ENCODE results near the gene TEAD1. TPM values are rescaled to one million over a fixed set of nuclear protein-coding genes. Genes with fewer than 3 reads are reported as not detected.

Gene TEAD1
- total and polyA plus RNA-seq, 2 donors (not counting 1 experiment from before 2014, with no cell fraction given): 88.6 to 121 TPM

- no peaks in the 10 kb centered on the region for H3K36me3 ChIP-seq (ENCODE audit: control insufficient read depth, insufficient read depth, low read length)
- no peaks in the 10 kb centered on the region for H3K27me3 ChIP-seq (ENCODE audit: control insufficient read depth, insufficient read depth, low read length)
- peak; percentile 81 to 96 for DNase-seq (ENCODE audit: low read depth in 2 of 2)
- TF ChIP-seq EZH2 (IDR thresholded peaks at IDR 0.05; ENCODE audit: low read length, missing control alignments): no peak
- no peak for TF ChIP-seq CTCF (conservative IDR thresholded peaks at IDR 0.05 in 1 of 2, IDR thresholded peaks at IDR 0.05 in 1 of 2; ENCODE audit: low read depth in 1 of 2, low read length in 2 of 2)
- peaks cover 5% of the 10 kb centered on the region for H4K20me1 ChIP-seq (ENCODE audit: control insufficient read depth, extremely low read depth, insufficient read depth, low read length)
- H3K79me2 ChIP-seq (ENCODE audit: control insufficient read depth, insufficient read depth, low read length): peaks cover 90% of the 10 kb centered on the region
- peaks cover 63% of the 10 kb centered on the region for H3K4me1 ChIP-seq (ENCODE audit: control insufficient read depth, extremely low read depth, insufficient read depth, low read length)
- peak overlapping the region; percentile 87 for H3K27ac ChIP-seq (ENCODE audit: insufficient read depth, low read length)
- H3K9me3 ChIP-seq (ENCODE audit: control insufficient read depth, insufficient read depth, low read depth, low read length): no peaks in the 10 kb centered on the region
- H3K9ac ChIP-seq (ENCODE audit: insufficient read depth, low read length): peak overlapping the region; percentile 53
- no peak overlapping the region for H3K4me3 ChIP-seq (replicated peaks in 1 of 4; ENCODE audit: control extremely low read depth in 1 of 4, insufficient read depth in 1 of 4, low read depth in 3 of 4, low read length in 4 of 4)
- no peak overlapping the region for H2AFZ ChIP-seq (ENCODE audit: low read length)
- H3K4me2 ChIP-seq (ENCODE audit: extremely low read depth, insufficient read depth, low read length): peak overlapping the region; percentile 1
These were observed 139.4 kb downstream of the TEAD1 start for GRCh38 chr11:12813371-12814225.

- H3K9me3 ChIP-seq (ENCODE audit: control insufficient read depth, insufficient read depth, low read depth, low read length): no peaks in the 10 kb centered on the region
- peak overlapping the region in 3 of 4 experiments; percentile 22 to 35 (median 30) for H3K4me3 ChIP-seq (replicated peaks in 1 of 4; ENCODE audit: control extremely low read depth in 1 of 4, insufficient read depth in 1 of 4, low read depth in 3 of 4, low read length in 4 of 4)
- H3K27me3 ChIP-seq (ENCODE audit: control insufficient read depth, insufficient read depth, low read length): no peaks in the 10 kb centered on the region
- H4K20me1 ChIP-seq (ENCODE audit: control insufficient read depth, extremely low read depth, insufficient read depth, low read length): peaks cover 5% of the 10 kb centered on the region
- H3K4me1 ChIP-seq (ENCODE audit: control insufficient read depth, extremely low read depth, insufficient read depth, low read length): peaks cover 59% of the 10 kb centered on the region
- no peak overlapping the region for H2AFZ ChIP-seq (ENCODE audit: low read length)
- H3K4me2 ChIP-seq (ENCODE audit: extremely low read depth, insufficient read depth, low read length): peak overlapping the region; percentile 90
- peaks cover 87% of the 10 kb centered on the region for H3K79me2 ChIP-seq (ENCODE audit: control insufficient read depth, insufficient read depth, low read length)
- DNase-seq (ENCODE audit: low read depth in 2 of 2): no peak
- TF ChIP-seq EZH2 (IDR thresholded peaks at IDR 0.05; ENCODE audit: low read length, missing control alignments) (no peak), CTCF (conservative IDR thresholded peaks at IDR 0.05 in 1 of 2, IDR thresholded peaks at IDR 0.05 in 1 of 2; ENCODE audit: low read depth in 1 of 2, low read length in 2 of 2) (no peak)
- peak overlapping the region; percentile 87 for H3K27ac ChIP-seq (ENCODE audit: insufficient read depth, low read length)
- H3K36me3 ChIP-seq (ENCODE audit: control insufficient read depth, insufficient read depth, low read length): no peaks in the 10 kb centered on the region
- no peak overlapping the region for H3K9ac ChIP-seq (ENCODE audit: insufficient read depth, low read length)
These were observed 140.9 kb downstream of the TEAD1 start for GRCh38 chr11:12815129-12815480.

GRCh38 chr11:12815931-12816494 lies 141.8 kb downstream of the TEAD1 start:
- no peak for DNase-seq (ENCODE audit: low read depth in 2 of 2)
- Histone ChIP-seq H3K36me3 (ENCODE audit: control insufficient read depth, insufficient read depth, low read length) (no peaks in the 10 kb centered on the region), H2AFZ (ENCODE audit: low read length) (no peak overlapping the region), H3K79me2 (ENCODE audit: control insufficient read depth, insufficient read depth, low read length) (peaks cover 86% of the 10 kb centered on the region), H3K9ac (ENCODE audit: insufficient read depth, low read length) (no peak overlapping the region), H3K4me1 (ENCODE audit: control insufficient read depth, extremely low read depth, insufficient read depth, low read length) (peaks cover 53% of the 10 kb centered on the region), H3K27me3 (ENCODE audit: control insufficient read depth, insufficient read depth, low read length) (no peaks in the 10 kb centered on the region), H4K20me1 (ENCODE audit: control insufficient read depth, extremely low read depth, insufficient read depth, low read length) (peaks cover 2% of the 10 kb centered on the region), H3K27ac (ENCODE audit: insufficient read depth, low read length) (no peak overlapping the region), H3K4me3 (replicated peaks in 1 of 4; ENCODE audit: control extremely low read depth in 1 of 4, insufficient read depth in 1 of 4, low read depth in 3 of 4, low read length in 4 of 4) (no peak overlapping the region), H3K9me3 (ENCODE audit: control insufficient read depth, insufficient read depth, low read depth, low read length) (no peaks in the 10 kb centered on the region), H3K4me2 (ENCODE audit: extremely low read depth, insufficient read depth, low read length) (no peak overlapping the region)
- no peak for TF ChIP-seq CTCF (conservative IDR thresholded peaks at IDR 0.05 in 1 of 2, IDR thresholded peaks at IDR 0.05 in 1 of 2; ENCODE audit: low read depth in 1 of 2, low read length in 2 of 2)
- no peak for TF ChIP-seq EZH2 (IDR thresholded peaks at IDR 0.05; ENCODE audit: low read length, missing control alignments)

Measured in fibroblast of lung (primary cell).